K562 (cell line): ENCODE results near the gene YIPF1. TPM values are rescaled to one million over a fixed set of nuclear protein-coding genes. Genes with fewer than 3 reads are reported as not detected.
A peak's percentile ranks its signal among the peaks of the same experiment; 100 is the strongest.

Experiments used
- ATAC-seq: fragments of 200-7000 bp; cut with Tn5 transposase; 3 replicates; pipeline ENCODE4 v1.9.1; 2020; ENCODE audit warnings: moderate library complexity
- BruUV-seq: library from RNA; stranded (reverse); fragments of 400-500 nt; replicated peaks from 2 replicates; lab custom pipeline; 2021; lab: Mats Ljungman, UMichigan
- CTCF ChIA-PET: fragments of 300-600 bp; formaldehyde crosslinking; extraction: SDS; loops from one replicate; lab custom pipeline; 2021; ENCODE audit warnings: low intra/inter-chr PET ratio; lab: Yijun Ruan, JAX
- POLR2A ChIA-PET: fragments of 300-600, 350-650 bp; sonication (Branson Sonifier 250); formaldehyde crosslinking; extraction: SDS; loops from one replicate; lab custom pipeline; 2021; ENCODE audit warnings: antibody characterized with exemption, inconsistent platforms; lab: Yijun Ruan, JAX
- DNase-seq, 4 experiments: peaks; one replicate each; pipeline versions ENCODE4 v3.0.0 to v3.0.0-alpha.2; 2011 to 2018; ENCODE audit warnings: low spot score in 3 of 4, mixed read lengths in 3 of 4; ENCODE audit errors: extremely low read depth in 1 of 4
- FAIRE-seq: peaks from 2 replicates; lab custom pipeline; 2011; peaks lifted over from hg19 to GRCh38; lab: Jason Lieb, UNC
- H2AFZ ChIP-seq: 2 replicates; pipeline ENCODE4 v1.6.0; 2011; ENCODE audit warnings: low read depth, low read length, control low read depth, inconsistent platforms
- H3K27ac ChIP-seq: fragments of 200-600 bp; 3 replicates; pipeline ENCODE4 v1.8.0; 2011; ENCODE audit warnings: low read depth, mild to moderate bottlenecking, control low read depth, inconsistent platforms, low read length, moderate library complexity, mixed read lengths; ENCODE audit errors: extremely low read depth
- H3K27me3 ChIP-seq, 2 experiments: fragments of 300-600 bp in 1 of 2; 2 replicates in 1 of 2; 3 replicates in 1 of 2; pipeline versions ENCODE4 v1.6.0 to v1.8.0; 2011; ENCODE audit warnings: inconsistent platforms in 2 of 2, low read length in 2 of 2, mild to moderate bottlenecking in 1 of 2, mixed read lengths in 1 of 2, moderate library complexity in 1 of 2; ENCODE audit not compliant: control insufficient read depth in 2 of 2, insufficient read depth in 2 of 2
- H3K36me3 ChIP-seq: fragments of 300-600 bp; 3 replicates; pipeline ENCODE4 v1.8.0; 2011; ENCODE audit warnings: mild to moderate bottlenecking, low read length, inconsistent platforms; ENCODE audit not compliant: control insufficient read depth, insufficient read depth
- H3K4me1 ChIP-seq, 2 experiments: fragments of 200-600 bp in 1 of 2; replicated peaks in 1 of 2; 2 replicates in 1 of 2; 3 replicates in 1 of 2; pipeline versions ENCODE4 v1.5.1 to v1.8.0; 2011; ENCODE audit warnings: inconsistent platforms in 2 of 2, low read length in 2 of 2, mild to moderate bottlenecking in 1 of 2, mixed read lengths in 1 of 2, moderate library complexity in 1 of 2; ENCODE audit not compliant: control insufficient read depth in 2 of 2, insufficient read depth in 2 of 2
- H3K4me2 ChIP-seq: 2 replicates; pipeline ENCODE4 v1.6.1; 2011; ENCODE audit warnings: low read length, control low read depth, inconsistent platforms, mixed read lengths; ENCODE audit not compliant: insufficient read depth
- H3K4me3 ChIP-seq: fragments of 200-600 bp; sonication (generic), shearing (Covaris generic); 2 replicates; pipeline ENCODE4 v1.5.1; 2016; ENCODE audit warnings: control low read depth, inconsistent platforms
- H3K79me2 ChIP-seq: fragments of 200-600 bp; 3 replicates; pipeline ENCODE4 v1.8.0; 2011; ENCODE audit warnings: low read length, inconsistent platforms; ENCODE audit not compliant: control insufficient read depth, insufficient read depth
- H3K9ac ChIP-seq, 2 experiments: 2 replicates each; pipeline versions ENCODE4 v1.6.0 to v1.6.1; 2011; ENCODE audit warnings: low read depth in 2 of 2, low read length in 2 of 2, control low read depth in 1 of 2, inconsistent platforms in 1 of 2, mild to moderate bottlenecking in 1 of 2, mixed read lengths in 1 of 2; ENCODE audit not compliant: insufficient read depth in 1 of 2
- H3K9me1 ChIP-seq: one replicate; pipeline ENCODE4 v1.6.0; 2011; ENCODE audit warnings: inconsistent platforms, mild to moderate bottlenecking, low read length, moderate library complexity; ENCODE audit not compliant: control insufficient read depth, insufficient read depth
- H3K9me3 ChIP-seq: replicated peaks from 2 replicates; pipeline ENCODE4 v1.5.1; 2011; ENCODE audit warnings: low read depth, low read length, inconsistent platforms; ENCODE audit not compliant: control insufficient read depth, insufficient read depth
- H4K20me1 ChIP-seq: replicated peaks from 2 replicates; pipeline ENCODE4 v1.6.1; 2011; ENCODE audit warnings: low read length, inconsistent platforms, mixed read lengths; ENCODE audit not compliant: control insufficient read depth, insufficient read depth
- ADNP ChIP-seq: fragments of 200-800 bp; sonication (Bioruptor generic); IDR thresholded peaks from 2 replicates; pipeline ENCODE4 v1.6.1; 2016; ENCODE audit warnings: missing genetic modification characterization, missing compliant biosample characterization
- BMI1 ChIP-seq: fragments of 150-350 bp; IDR thresholded peaks from 2 replicates; pipeline ENCODE4 v1.6.1; 2014; ENCODE audit warnings: low read length
- CBX3 ChIP-seq, 2 experiments: IDR thresholded peaks; 1 replicate in 1 of 2; 2 replicates in 1 of 2; pipeline ENCODE4 v1.6.1; 2012; ENCODE audit warnings: inconsistent platforms in 2 of 2, low read length in 2 of 2, borderline replicate concordance in 1 of 2, control low read depth in 1 of 2
- CEBPB ChIP-seq: fragments of 450-650 bp; IDR thresholded peaks from 2 replicates; pipeline ENCODE4 v1.6.1; 2016; ENCODE audit warnings: missing genetic modification characterization, missing compliant biosample characterization
- EGR1 ChIP-seq: fragments of 450-650 bp; conservative IDR thresholded peaks from 2 replicates; pipeline ENCODE4 v1.6.1; 2017; ENCODE audit warnings: mild to moderate bottlenecking
- HOXB6 ChIP-seq: fragments of 250-450 bp; sonication (Bioruptor Pico); IDR thresholded peaks from 2 replicates; pipeline ENCODE4 v1.5.1; 2022; ENCODE audit warnings: mild to moderate bottlenecking, borderline replicate concordance
- NR3C1 ChIP-seq: sonication (generic); formaldehyde crosslinking; IDR thresholded peaks from 2 replicates; pipeline ENCODE4 v1.8.1; 2022; ENCODE audit warnings: missing genetic modification reagents
- POU5F1 ChIP-seq: fragments of 150-350 bp; IDR thresholded peaks from 2 replicates; pipeline ENCODE4 v1.6.1; 2014; ENCODE audit warnings: borderline replicate concordance, low read length, low read depth, mild to moderate bottlenecking; ENCODE audit not compliant: partially characterized antibody
- SMAD2 ChIP-seq: fragments of 150-350 bp; IDR thresholded peaks from 2 replicates; pipeline ENCODE4 v1.6.1; 2014; ENCODE audit warnings: low read depth, mild to moderate bottlenecking, low read length
- TCF3 ChIP-seq: sonication (generic); formaldehyde crosslinking; IDR thresholded peaks from 2 replicates; pipeline ENCODE4 v1.4.0; 2020; ENCODE audit warnings: mild to moderate bottlenecking, missing genetic modification reagents
- TRIM24 ChIP-seq, 2 experiments: fragments of 450-650 bp; IDR thresholded peaks; 2 replicates each; pipeline ENCODE4 v1.6.1; 2016
- TRIM28 ChIP-seq: fragments of 450-650 bp; IDR thresholded peaks from 2 replicates; pipeline ENCODE4 v1.6.1; 2017
- XRCC3 ChIP-seq: fragments of 450-650 bp; IDR thresholded peaks from 2 replicates; pipeline ENCODE4 v1.6.1; 2017; ENCODE audit warnings: mild to moderate bottlenecking, moderate library complexity
- WGBS: fragments of 100-300 bp; shearing (Covaris generic); methylation state at CpG from one replicate; pipeline ENCODE4 v1.1.6; 2016; ENCODE audit warnings: low coverage, mixed read lengths; ENCODE audit not compliant: insufficient coverage; ENCODE audit errors: missing lambda C conversion rate; 5-methylcytosine and 5-hydroxymethylcytosine counted together
- in situ Hi-C: fragments of 300-500 bp; cut with MboI; formaldehyde crosslinking; loops from 4 replicates; pipeline ENCODE4 v1.15.0; 2018; ENCODE audit warnings: inconsistent platforms, mixed read lengths
- intact Hi-C: fragments of 100-400 bp; cut with micrococcal nuclease; formaldehyde crosslinking; loops from 2 replicates; pipeline ENCODE4 v1.14.2; 2022
- polyA plus RNA-seq, 8 experiments: library from polyadenylated mRNA; depleted of rRNA in 4 of 8; stranded (reverse) in 5 of 8; unstranded in 3 of 8; fragments of >200 nt; fragmentation: Nextera tagmentation in 2 of 8; fragmentation: Illumina TruSeq in 1 of 8; extraction: Ambion mirVana in 2 of 8; extraction: Trizol in 1 of 8; gene quantifications; 2 replicates each; pipeline versions ENCODE4 v1.2.1 to v1.2.3, GENCODE V29; 2011 to 2014; ENCODE audit warnings: inconsistent platforms in 1 of 8, missing spikeins in 1 of 8
- total RNA-seq, 7 experiments: library from RNA; depleted of rRNA in 6 of 7; stranded (reverse); fragments of >200 nt in 6 of 7; fragmentation: Illumina TruSeq in 2 of 7; extraction: Trizol in 2 of 7; gene quantifications; 2 replicates each; pipeline versions ENCODE4 v1.2.1 to v1.2.3, GENCODE V29; 2011 to 2021; ENCODE audit warnings: low replicate concordance in 1 of 7
- TF ChIP-seq, protein P1 (sequence below): fragments of 250-450 bp; sonication (Bioruptor Pico); IDR thresholded peaks from 2 replicates; pipeline ENCODE4 v1.5.1; 2021; ENCODE audit warnings: mild to moderate bottlenecking
- TF ChIP-seq, protein P2 (sequence below): fragments of 450-650 bp; IDR thresholded peaks from 2 replicates; pipeline ENCODE4 v1.6.1; 2018; ENCODE audit warnings: mild to moderate bottlenecking, low read depth; ENCODE audit not compliant: partially characterized antibody

YIPF1 gene
- total and polyA plus RNA-seq, 9 of the 15 experiments (the other 6 are each of a cell fraction or from before 2014, with no cell fraction given): 11.5 to 37.5 (median 19.2) TPM

DNA sequence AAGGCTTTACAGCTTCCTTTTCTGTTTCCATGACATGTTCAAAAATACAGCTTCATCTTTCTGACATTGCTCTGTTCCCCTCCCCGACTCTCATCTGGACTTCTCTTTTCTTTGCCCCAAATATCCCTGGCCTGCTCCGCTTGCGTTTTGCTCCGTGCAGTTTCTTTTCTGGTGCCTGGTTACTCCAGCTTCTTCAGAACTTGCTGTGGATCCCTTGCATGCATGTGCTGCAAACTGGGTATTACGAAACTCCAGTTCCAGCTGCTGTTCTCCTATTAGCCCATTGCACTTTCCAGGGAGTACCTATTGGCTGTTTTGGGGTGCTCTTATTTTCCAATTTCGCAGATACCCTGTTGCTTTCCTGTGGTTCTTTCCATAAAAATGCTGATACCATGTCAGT, 41.6 kb downstream of the YIPF1 start:
- ChIA-PET POLR2A (interaction anchor here (0.6 to 0.7 kb wide), 2 partner anchors 13 to 171 kb away, joined by 3 read pairs; no protein-coding TSS in a partner anchor), CTCF (no interaction called here)
- Histone ChIP-seq H3K27me3 (no peaks in the 10 kb centered on the region), H3K4me2 (no peak overlapping the region), H3K79me2 (no peaks in the 10 kb centered on the region), H3K9me1 (no peaks in the 10 kb centered on the region), H3K4me3 (no peak overlapping the region), H3K9ac (no peak overlapping the region), H3K4me1 (no peaks in the 10 kb centered on the region), H3K27ac (no peak overlapping the region), H3K9me3 (peaks cover 2% of the 10 kb centered on the region; the same call in 1 of the 2 replicates), H3K36me3 (no peaks in the 10 kb centered on the region), H4K20me1 (no peaks in the 10 kb centered on the region), H2AFZ (no peak overlapping the region)
- ATAC-seq (no peak), FAIRE-seq (no peak), DNase-seq (no peak)
- 25% methylated on average over 6 of the region's 6 CpGs for WGBS
- in situ Hi-C loops (no loop called here), intact Hi-C loops (no loop called here)
- BruUV-seq: no TSS peak
- TF ChIP-seq CEBPB (tag) (peak; percentile 63), HOXB6 (no peak)

DNA sequence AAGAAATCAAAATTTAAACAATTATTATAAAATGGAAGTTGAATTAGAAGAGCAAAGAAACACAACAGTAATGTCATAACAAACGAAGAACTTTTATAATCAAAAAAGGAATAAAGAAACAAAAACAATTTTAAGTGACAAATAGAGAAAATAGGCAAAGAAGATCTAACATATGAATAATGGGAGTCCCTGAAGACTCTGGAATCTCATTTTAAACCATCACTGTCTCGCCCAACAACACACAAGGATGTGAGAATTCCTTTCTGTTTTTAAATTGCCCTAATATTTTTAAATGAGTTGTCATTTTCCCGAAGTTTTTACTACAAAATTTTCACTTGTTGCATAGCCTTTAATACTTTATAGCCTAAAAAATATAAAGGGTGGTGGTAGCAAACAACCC, 47.2 kb downstream of the YIPF1 start:
- ChIA-PET CTCF (interaction anchor here (0.7 kb wide), 1 partner anchor 657 kb away, joined by 6 read pairs; no protein-coding TSS in a partner anchor), POLR2A (no interaction called here)
- H3K36me3 ChIP-seq: no peaks in the 10 kb centered on the region
- H3K9ac ChIP-seq: no peak overlapping the region
- H3K4me2 ChIP-seq: no peak overlapping the region
- no peak for ATAC-seq
- intact Hi-C loops (no loop called here), in situ Hi-C loops (no loop called here)
- peaks cover 10% of the 10 kb centered on the region for H3K79me2 ChIP-seq
- H2AFZ ChIP-seq: no peak overlapping the region
- H3K4me1 ChIP-seq: peaks cover 0 to 6% of the 10 kb centered on the region in 2 experiments; a peak in 1 of 5 replicates
- no peak overlapping the region for H3K4me3 ChIP-seq
- BruUV-seq: no TSS peak
- H3K27me3 ChIP-seq: no peaks in the 10 kb centered on the region
- H3K9me3 ChIP-seq: 0 out of 2 replicates have a peak, but pooled peaks cover 2% of the 10 kb centered on the region
- H3K27ac ChIP-seq: no peak overlapping the region
- FAIRE-seq: no peak
- H3K9me1 ChIP-seq: no peaks in the 10 kb centered on the region
- no peak for DNase-seq
- H4K20me1 ChIP-seq: no peaks in the 10 kb centered on the region
- WGBS: 9% methylated on average over 3 of the region's 3 CpGs
- TF ChIP-seq CBX3 (IDR thresholded peaks at IDR 0.05; ENCODE audit: borderline replicate concordance in 1 of 2, low read length in 2 of 2): peak in 1 of 2 experiments; percentile 83; a peak in 2 of 3 replicates
- TF ChIP-seq TRIM28: peak; percentile 96
- TF ChIP-seq, protein P1, sequence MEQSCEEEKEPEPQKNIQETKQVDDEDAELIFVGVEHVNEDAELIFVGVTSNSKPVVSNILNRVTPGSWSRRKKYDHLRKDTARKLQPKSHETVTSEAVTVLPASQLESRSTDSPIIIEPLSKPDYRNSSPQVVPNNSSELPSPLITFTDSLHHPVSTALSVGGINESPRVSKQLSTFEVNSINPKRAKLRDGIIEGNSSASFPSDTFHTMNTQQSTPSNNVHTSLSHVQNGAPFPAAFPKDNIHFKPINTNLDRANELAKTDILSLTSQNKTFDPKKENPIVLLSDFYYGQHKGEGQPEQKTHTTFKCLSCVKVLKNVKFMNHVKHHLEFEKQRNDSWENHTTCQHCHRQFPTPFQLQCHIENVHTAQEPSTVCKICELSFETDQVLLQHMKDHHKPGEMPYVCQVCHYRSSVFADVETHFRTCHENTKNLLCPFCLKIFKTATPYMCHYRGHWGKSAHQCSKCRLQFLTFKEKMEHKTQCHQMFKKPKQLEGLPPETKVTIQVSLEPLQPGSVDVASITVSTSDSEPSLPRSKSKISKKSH (CRISPR knock-in tag): peak; percentile 84; the same call in 1 of the 2 replicates
- 0 out of 2 replicates have a peak, but pooled peaks have one; percentile 22 for TF ChIP-seq ADNP
- no peak for TF ChIP-seq BMI1
- TF ChIP-seq, protein P2, sequence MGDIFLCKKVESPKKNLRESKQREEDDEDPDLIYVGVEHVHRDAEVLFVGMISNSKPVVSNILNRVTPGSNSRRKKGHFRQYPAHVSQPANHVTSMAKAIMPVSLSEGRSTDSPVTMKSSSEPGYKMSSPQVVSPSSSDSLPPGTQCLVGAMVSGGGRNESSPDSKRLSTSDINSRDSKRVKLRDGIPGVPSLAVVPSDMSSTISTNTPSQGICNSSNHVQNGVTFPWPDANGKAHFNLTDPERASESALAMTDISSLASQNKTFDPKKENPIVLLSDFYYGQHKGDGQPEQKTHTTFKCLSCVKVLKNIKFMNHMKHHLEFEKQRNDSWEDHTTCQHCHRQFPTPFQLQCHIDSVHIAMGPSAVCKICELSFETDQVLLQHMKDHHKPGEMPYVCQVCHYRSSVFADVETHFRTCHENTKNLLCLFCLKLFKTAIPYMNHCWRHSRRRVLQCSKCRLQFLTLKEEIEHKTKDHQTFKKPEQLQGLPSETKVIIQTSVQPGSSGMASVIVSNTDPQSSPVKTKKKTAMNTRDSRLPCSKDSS: peak; percentile 24
- TF ChIP-seq NR3C1 (CRISPR knock-in tag): no peak
- no peak for TF ChIP-seq SMAD2
- no peak for TF ChIP-seq TCF3 (CRISPR knock-in tag)
- TF ChIP-seq TRIM24 (IDR thresholded peaks at IDR 0.05): peak; percentile 18 to 54; a peak in 1 of 4 replicates
- no peak for TF ChIP-seq POU5F1
- peak; percentile 55; the same call in 1 of the 2 replicates for TF ChIP-seq XRCC3
- no peak for TF ChIP-seq EGR1
